GM19468 (cell line): ENCODE measurements around the gene MESP2.
"Not testable (repeated sequence)": the region's sequence is repeated elsewhere in the genome, so short reads cannot be mapped to it uniquely, and the experiment has no call there.

Source experiments
- ATAC-seq: cut with Tn5 transposase; IDR thresholded peaks from one replicate; pipeline ENCODE4 v1.9.1; 2021; ENCODE audit warnings: mild to moderate bottlenecking, moderate library complexity, moderate number of reproducible peaks; ENCODE audit not compliant: unreplicated experiment; ENCODE audit errors: extremely low read depth

The MESP2 gene

GRCh38 chr15:89777782-89778380 lies 1.7 kb downstream of the MESP2 start:
- no peak for ATAC-seq

GRCh38 chr15:89778861-89779260 lies 2.7 kb downstream of the MESP2 start:
- no peak for ATAC-seq

DNA sequence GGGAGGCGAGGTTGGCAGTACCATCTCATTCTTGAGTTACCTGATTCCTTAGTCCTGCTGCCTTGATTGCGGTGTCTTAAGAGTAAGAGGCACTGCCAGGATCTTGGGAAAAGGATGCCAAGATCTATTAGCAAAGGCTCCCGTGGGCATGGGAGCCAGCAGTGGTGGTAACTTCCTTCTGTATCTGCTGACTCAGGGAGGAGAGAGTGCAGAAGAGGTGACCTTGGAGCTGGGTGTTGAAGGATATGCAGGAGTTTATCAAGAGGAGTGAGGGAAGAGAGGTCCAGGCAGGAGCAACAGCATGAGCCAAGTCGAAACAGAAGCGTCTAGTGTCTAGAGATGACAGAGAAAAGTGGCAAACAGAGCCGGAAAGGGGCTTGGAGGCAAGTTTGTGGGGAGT lies 4.5 kb downstream of the MESP2 start:
- ATAC-seq: no peak

DNA sequence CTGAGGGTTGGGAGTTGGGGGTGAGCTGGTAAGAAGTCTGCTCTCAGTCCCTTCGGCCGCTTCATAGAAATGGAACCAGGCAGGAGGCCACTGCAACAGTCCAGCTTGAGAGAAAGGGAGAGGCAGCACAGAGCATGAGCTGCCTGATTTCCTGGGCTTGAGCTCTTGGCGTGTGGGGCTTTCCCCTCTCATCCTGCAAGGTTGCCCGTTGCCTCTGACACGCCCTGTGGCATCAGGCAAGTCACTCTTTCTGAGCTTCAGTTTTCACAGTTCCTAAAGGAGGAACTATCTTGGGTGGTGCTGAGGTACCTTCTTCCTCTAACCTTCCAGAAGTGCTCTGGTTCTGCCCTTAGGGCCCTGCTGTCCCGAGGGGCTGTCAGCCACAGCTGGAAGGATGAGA lies 4.9 kb downstream of the MESP2 start:
- ATAC-seq: no peak

- ATAC-seq: no peak
Measured at GRCh38 chr15:89781891-89782618, 5.9 kb downstream of the MESP2 start.

- ATAC-seq: not testable (repeated sequence)
Measured at GRCh38 chr15:89782619-89782950, 6.5 kb downstream of the MESP2 start.

DNA sequence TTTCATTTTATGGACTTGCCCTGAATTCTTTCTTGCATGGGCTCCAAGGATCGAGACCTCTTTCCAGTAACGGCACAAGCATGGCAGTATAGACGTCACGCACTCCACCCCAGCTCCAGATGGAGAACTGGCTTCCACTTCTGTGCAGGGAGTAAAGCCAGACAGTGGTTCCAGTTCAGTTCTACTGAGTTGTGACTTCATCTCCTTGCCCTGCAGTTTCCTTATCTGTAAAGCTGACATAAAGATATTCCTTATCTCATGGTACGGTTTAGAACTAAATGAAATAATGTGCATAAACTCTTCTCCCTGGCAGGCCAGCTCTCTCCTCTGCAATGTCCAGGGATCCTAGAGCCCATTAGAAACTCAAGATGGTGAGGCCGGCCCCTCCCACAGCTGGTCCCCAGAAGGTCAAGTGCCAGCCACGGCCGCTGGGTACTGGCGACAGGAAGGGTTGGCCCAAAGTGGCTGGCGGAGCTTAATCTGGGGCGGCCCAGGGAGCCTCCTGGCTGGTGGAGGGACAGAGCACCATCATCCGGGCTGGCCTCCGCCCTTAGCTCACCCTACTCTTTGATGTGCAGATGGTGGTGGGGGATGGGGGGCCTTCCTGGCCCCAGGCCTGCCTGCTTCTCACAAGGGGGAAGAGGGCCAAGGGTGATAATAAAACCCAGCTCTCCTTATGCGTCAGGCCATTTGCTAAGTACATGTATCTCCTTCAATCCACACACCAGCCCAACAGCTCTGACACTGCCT lies 7.2 kb downstream of the MESP2 start:
- no peak for ATAC-seq

- no peak for ATAC-seq
Measured at GRCh38 chr15:89783861-89784685, 7.9 kb downstream of the MESP2 start.

DNA sequence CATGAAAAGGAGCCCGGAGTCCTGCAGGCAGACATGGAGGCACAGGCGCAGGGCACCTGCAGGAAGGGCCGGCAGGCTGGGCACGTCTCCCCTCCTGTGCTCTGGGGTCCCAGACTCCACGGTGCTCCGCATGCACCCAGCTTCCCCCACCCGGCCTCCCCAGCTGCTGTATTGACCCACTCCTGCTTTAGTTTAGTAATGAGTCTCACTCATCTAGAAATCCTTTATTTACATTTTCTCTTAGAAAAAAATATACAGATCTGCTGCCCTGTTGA lies 8.5 kb downstream of the MESP2 start:
- ATAC-seq: no peak

- no peak for ATAC-seq
Measured at GRCh38 chr15:89785064-89785773, 9.1 kb downstream of the MESP2 start.

GRCh38 chr15:89785774-89786140 lies 9.6 kb downstream of the MESP2 start:
- no peak for ATAC-seq

GRCh38 chr15:89787944-89788343 lies 11.8 kb downstream of the MESP2 start:
- no peak for ATAC-seq

- not testable (repeated sequence) for ATAC-seq
Measured at GRCh38 chr15:89788585-89788984, 12.5 kb downstream of the MESP2 start.

- ATAC-seq: no peak
Measured at GRCh38 chr15:89790206-89790605, 14.1 kb downstream of the MESP2 start.

DNA sequence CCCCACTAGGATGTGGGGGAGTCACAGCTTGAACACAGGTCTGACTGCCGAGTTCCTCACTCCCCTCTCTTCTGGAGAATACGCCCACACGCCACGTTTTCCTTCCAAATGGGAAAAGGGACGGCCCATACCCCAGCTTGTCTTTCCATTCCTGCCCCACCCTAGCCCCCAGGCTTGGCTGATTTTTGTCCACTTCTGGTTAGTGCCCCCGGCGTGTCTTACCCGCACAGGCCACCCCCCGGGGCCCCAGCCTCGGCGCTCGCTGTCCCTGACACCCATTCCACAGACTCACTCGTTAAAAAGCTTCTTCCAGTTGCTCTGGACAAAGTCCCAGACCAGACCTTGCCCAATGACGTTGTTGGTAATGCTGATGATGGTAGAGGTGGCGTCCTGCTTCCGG lies 14.5 kb downstream of the MESP2 start:
- no peak for ATAC-seq

- ATAC-seq: no peak
Measured at GRCh38 chr15:89792106-89792805, 16.1 kb downstream of the MESP2 start.

GRCh38 chr15:89794627-89795241 lies 18.6 kb downstream of the MESP2 start:
- ATAC-seq: no peak

DNA sequence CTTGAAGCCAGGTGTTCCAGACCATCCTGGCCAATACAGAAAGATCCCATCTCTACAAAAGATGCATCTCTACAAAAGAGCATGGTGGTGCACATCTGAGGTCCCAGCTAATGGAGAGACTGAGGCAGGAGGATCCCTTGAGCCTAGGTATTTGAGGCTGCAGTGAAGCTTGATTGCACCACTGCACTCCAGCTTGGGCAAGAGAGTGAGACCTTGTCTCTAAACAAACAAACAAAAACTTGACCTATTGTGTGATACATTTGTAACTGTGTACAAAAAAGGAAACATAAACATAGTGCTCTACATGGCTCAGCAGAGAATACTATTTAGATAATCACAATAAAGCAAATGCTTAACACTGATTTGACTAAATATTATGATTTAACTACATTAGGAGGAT lies 19.9 kb downstream of the MESP2 start:
- ATAC-seq: no peak

GRCh38 chr15:89797678-89798201 lies 21.6 kb downstream of the MESP2 start:
- no peak for ATAC-seq
